ENCODE measurements around the gene CHD3.

DNA sequence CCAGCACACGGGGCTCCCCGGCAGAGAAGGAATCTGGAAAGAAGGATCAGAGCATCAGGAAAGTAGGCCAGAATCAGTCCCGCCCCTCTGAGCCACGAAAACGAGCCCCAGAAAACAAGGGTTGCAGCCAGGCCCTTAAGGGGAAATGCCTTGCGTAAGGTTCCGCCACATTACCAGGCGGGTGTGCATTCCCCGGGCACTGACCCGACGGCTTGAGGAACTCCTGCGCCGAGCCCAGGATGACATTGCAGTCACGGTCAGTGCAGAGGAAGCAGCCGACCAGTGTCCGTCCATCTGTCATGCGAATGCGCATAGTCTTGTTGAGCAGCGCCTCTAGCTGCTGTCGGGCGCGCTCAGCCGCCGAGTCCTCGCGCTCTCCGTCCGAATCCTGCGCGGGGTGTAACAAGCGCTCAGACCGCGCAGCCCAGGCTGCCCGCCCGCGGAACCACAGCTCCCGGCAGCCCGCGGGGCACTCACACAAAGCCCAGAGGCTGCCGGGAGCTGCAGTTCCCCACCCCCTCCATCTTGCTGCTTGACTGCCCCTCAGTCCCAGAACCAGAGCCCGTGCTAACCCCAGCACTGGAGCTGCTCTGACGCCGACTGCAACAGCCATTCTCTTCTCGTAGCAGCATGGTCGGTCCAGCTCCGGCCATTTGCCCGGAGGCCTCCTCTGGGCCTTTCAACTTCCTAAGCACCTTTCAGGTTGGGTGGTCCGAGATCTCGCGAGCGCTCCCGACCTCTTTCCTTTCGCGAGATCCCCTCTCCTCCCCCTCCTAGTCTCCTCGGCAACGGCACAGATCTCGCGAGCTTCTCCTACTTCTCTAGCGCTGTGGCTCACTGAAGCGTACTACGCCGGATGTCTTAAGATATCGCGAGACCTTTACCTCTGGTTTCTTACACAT is 31.5 kb upstream of the CHD3 start, which contains the start of gene NAA38:
- TF ChIP-seq, protein P1, sequence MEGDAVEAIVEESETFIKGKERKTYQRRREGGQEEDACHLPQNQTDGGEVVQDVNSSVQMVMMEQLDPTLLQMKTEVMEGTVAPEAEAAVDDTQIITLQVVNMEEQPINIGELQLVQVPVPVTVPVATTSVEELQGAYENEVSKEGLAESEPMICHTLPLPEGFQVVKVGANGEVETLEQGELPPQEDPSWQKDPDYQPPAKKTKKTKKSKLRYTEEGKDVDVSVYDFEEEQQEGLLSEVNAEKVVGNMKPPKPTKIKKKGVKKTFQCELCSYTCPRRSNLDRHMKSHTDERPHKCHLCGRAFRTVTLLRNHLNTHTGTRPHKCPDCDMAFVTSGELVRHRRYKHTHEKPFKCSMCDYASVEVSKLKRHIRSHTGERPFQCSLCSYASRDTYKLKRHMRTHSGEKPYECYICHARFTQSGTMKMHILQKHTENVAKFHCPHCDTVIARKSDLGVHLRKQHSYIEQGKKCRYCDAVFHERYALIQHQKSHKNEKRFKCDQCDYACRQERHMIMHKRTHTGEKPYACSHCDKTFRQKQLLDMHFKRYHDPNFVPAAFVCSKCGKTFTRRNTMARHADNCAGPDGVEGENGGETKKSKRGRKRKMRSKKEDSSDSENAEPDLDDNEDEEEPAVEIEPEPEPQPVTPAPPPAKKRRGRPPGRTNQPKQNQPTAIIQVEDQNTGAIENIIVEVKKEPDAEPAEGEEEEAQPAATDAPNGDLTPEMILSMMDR (conservative IDR thresholded peaks at IDR 0.05; ENCODE audit: low read depth in 2 of 2) = peak in 1 of 2 experiments; percentile 45; a peak in 2 of 4 replicates
- TF ChIP-seq, protein P2, sequence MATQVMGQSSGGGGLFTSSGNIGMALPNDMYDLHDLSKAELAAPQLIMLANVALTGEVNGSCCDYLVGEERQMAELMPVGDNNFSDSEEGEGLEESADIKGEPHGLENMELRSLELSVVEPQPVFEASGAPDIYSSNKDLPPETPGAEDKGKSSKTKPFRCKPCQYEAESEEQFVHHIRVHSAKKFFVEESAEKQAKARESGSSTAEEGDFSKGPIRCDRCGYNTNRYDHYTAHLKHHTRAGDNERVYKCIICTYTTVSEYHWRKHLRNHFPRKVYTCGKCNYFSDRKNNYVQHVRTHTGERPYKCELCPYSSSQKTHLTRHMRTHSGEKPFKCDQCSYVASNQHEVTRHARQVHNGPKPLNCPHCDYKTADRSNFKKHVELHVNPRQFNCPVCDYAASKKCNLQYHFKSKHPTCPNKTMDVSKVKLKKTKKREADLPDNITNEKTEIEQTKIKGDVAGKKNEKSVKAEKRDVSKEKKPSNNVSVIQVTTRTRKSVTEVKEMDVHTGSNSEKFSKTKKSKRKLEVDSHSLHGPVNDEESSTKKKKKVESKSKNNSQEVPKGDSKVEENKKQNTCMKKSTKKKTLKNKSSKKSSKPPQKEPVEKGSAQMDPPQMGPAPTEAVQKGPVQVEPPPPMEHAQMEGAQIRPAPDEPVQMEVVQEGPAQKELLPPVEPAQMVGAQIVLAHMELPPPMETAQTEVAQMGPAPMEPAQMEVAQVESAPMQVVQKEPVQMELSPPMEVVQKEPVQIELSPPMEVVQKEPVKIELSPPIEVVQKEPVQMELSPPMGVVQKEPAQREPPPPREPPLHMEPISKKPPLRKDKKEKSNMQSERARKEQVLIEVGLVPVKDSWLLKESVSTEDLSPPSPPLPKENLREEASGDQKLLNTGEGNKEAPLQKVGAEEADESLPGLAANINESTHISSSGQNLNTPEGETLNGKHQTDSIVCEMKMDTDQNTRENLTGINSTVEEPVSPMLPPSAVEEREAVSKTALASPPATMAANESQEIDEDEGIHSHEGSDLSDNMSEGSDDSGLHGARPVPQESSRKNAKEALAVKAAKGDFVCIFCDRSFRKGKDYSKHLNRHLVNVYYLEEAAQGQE (IDR thresholded peaks at IDR 0.05; ENCODE audit: unreplicated experiment) = no peak
- TF ChIP-seq NANOG (IDR thresholded peaks at IDR 0.05; ENCODE audit: borderline replicate concordance) (no peak), POLR2AphosphoS5 (IDR thresholded peaks at IDR 0.05; ENCODE audit: low read depth) (no peak), EZH2 (IDR thresholded peaks at IDR 0.05; ENCODE audit: low read depth, unreplicated experiment) (peak; percentile 40), CREB1 (CRISPR knock-in tag; IDR thresholded peaks at IDR 0.05; ENCODE audit: low read depth) (peak; percentile 53)

Data from GM23338 (cell line).